NCI-H69 (cell line): ENCODE measurements around the gene PUDP.
A peak's percentile ranks its signal among the peaks of the same experiment; 100 is the strongest.

Source experiments
- DNase-seq: peaks from one replicate; lab custom pipeline; 2025; lab: John Stamatoyannopoulos, UW

Gene PUDP

DNA sequence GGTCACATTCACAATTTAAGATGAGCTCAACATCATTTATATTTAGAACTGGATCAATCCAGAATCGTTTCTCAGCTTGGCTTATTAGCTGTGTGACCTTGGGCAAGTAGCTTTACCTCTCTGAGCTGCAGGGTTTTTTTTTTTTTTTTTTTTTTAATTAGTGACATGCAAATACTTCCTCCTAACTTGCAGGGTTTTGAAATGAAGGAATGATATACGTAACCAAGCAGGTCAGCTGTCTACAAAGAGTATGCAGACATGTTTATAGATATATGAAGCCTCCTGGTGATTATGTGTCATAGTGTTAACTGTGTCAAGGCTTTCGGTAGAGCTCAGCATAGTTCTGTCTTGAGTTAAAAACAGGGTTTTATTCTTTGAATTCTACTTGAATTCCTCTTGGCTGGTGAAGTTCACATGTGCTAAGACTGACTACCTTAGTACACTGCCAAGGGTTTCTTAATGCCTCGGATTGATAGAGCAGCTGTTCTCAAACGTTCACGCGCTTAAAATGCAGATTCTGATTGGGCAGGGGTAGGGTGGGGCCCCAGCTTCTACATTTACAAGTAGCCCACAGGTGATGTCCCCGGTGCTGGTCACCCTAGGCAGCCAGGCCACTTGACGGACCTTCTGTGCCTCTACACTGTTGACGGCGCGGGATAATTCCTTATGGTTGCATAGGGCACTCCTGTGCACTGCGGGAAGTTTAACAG is 1.1 kb downstream of the PUDP start:
- DNase-seq, result peak; percentile 81

GRCh38 chrX:7146020-7146702 is 1.8 kb downstream of the PUDP start:
- DNase-seq, result no peak

DNA sequence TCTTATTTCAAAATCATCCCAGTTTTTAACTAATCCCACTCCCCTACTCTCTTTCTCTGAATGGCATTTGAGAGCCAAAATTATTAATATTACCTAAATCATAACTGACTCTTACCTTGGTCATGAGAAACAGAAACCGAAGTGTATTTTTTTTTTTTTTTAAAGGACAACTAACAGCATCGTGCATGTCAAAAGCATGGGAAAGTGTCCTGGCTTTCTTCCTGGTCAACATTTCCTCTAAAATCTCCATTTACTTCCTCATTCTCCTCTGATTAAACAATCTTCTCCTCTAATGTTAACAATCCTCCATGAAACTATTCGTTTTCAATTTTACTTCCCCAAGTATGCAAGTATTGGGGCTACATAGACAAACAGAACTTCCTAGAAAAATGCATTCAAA is 2.5 kb downstream of the PUDP start:
- DNase-seq, result no peak

DNA sequence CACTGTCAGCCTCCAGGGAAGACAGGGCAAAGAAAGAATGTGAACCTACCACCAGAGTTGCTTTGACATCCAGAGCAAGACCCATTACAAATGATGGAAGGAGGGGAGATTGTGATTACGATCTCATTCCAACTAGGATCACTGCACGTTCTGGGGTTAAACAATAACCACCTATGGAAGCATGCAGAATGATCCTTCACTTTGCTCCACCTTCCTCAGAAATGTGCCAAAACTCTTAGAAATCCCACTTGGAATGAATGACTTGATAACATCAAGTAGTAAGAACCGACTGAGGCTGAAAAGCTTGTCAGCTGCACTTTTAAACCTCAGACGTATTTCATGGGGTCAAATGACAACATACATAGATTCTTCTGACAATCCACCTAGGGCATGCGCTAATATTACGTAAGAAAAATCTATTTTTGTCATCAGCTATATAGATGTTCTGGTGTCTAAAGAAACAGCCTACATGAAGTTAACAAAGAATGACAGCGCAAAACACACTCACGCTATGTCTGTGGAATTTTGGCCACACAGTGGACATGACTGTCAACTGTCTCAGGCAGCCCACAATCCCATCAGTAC is 3.9 kb downstream of the PUDP start:
- no peak for DNase-seq

GRCh38 chrX:7143076-7143475 is 4.9 kb downstream of the PUDP start:
- DNase-seq, result no peak

- no peak for DNase-seq
These were observed 8.5 kb downstream of the PUDP start for GRCh38 chrX:7139202-7140081.

GRCh38 chrX:7134981-7135380 is 13.0 kb downstream of the PUDP start:
- DNase-seq, result peak; percentile 6

DNA sequence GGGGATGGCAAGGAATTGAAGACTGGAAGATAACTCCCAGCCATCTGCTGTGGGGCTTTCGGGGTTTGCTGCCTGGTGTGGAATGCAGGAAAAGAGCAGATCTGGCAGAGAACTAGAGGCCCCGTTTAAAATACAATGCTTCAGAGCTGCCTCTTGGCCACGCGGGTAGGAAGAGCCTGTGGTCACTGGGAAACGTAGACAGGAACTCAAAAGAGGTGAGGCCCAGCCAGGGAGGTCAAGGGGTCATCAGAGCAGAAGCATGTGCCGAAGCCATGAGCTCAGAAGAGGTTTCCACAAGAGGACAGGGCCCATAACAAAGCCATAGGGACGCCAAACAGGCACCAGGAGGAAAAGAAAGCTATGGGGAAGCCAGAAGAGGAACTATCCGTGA is 14.9 kb downstream of the PUDP start:
- no peak for DNase-seq

- peak; percentile 77 for DNase-seq
These were observed 15.5 kb downstream of the PUDP start for GRCh38 chrX:7132335-7133049.

DNA sequence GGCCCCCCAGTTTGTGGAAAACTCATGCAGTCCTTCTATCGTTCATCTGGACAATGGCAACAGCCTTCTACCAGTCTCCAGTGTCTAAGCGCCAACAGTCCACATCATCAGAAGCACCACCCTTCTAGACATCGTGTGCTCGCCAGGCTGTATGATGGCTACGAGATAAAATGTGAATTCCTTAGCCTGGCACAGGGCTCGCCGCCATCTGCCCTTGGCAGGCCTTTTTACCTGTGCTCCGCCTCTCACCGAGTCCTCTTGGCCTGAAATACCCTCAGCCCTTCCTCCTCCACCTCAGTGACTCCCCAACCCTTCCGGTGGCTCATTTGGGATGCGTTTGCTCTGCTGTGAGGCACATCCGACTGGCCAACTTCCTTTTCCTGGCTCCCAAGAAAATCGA is 16.3 kb downstream of the PUDP start:
- DNase-seq, result no peak

- peak; percentile 77 for DNase-seq
These were observed 20.9 kb downstream of the PUDP start for GRCh38 chrX:7127056-7127455.

- DNase-seq, result peak; percentile 63
These were observed 27.1 kb downstream of the PUDP start for GRCh38 chrX:7120878-7121219.

GRCh38 chrX:7119950-7120877 is 27.7 kb downstream of the PUDP start:
- DNase-seq, result peak; percentile 87

DNA sequence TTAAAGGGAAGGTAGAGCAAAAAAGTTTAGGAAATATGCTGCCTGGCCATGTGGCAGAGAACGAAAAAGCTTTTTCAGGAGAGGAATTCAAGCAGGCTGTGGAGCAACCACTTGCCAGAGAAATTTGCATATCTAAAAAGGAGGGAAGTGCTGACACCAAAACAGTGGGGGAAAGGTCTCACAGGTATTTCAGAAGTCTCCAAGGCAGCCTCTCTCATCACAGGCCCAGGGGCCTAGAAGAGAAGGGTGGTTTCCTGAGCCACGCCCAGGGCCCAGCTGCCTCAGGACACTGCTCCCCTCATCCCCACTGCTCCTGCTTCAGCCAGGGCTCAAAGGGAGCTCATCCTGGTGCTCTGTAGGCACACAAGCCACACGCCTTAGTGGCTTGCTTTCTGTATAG is 30.4 kb downstream of the PUDP start:
- DNase-seq, result peak; percentile 2

- DNase-seq, result no peak
These were observed 31.9 kb downstream of the PUDP start for GRCh38 chrX:7116081-7116480.

DNA sequence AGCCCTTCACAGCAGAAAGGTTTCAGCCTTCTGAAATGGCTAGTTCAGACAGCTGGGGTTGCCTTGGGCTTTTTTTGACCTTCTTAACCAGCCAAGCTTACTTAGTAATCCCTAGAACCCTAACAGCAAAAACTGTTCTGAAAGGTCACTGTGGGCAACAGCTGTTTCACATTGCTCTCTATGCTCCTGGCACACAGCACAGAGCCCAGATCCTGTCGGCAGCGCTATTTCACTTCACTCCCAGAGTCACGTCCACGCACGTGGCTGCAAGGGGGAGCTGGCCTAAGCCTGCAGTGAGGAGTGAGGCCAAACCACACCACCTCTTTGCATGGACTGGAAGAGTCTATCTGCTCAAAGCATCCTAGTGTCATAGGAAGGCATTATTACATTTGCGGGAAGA is 32.4 kb downstream of the PUDP start:
- DNase-seq, result peak; percentile 4

GRCh38 chrX:7112071-7112470 is 35.9 kb downstream of the PUDP start:
- DNase-seq, result peak; percentile 91

GRCh38 chrX:7111518-7111917 is 36.4 kb downstream of the PUDP start:
- peak; percentile 91 for DNase-seq

DNA sequence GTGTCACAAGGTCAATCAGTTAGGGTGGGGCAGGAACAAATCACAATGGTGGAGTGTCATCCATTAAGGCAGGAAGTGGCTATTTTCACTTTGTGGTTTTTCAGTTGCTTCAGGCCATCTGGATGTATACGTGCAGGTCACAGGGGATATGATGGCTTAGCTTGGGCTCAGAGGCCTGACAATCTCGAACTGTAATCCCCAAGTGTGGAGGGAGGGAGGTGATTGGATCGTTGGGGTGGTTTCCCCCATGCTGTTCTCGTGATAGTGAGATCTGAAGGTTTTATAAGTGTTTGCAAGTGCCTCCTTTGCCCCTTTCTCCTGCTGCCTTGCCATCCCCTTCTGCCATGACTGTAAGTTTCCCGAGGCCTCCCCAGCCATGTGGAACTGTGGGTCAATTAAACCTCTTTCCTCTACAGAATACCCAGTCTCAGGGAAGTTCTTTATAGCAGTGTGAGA is 37.1 kb downstream of the PUDP start:
- DNase-seq, result peak; percentile 67
